ENCODE data around the gene CCL17.
"Not testable (repeated sequence)": the region's sequence is repeated elsewhere in the genome, so short reads cannot be mapped to it uniquely, and the experiment has no call there.

The CCL17 gene

GRCh38 chr16:57395026-57395425 lies 9.5 kb upstream of the CCL17 start:
- no peak for DNase-seq (ENCODE audit: low read depth, low spot score)

DNA sequence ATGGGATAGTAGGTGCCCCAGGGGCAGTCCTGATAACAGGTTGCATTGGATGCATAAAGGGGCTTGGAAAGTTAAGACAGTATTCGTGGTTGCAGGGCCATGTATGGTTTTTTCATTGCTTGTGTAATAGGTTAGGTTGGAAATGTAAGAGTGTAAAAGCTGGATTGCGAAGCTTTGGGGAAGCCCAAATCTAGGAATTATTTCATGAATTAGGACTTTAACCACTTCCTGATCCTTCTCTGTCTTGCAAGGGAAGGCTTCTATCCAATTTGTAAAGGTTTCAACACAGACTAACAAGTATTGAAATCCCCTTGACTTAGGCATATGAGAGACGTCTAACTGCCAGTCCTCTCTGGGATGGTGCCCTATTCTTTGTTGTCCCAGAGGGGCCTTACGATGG lies 7.8 kb upstream of the CCL17 start:
- no peak for DNase-seq (ENCODE audit: low read depth, low spot score)

DNA sequence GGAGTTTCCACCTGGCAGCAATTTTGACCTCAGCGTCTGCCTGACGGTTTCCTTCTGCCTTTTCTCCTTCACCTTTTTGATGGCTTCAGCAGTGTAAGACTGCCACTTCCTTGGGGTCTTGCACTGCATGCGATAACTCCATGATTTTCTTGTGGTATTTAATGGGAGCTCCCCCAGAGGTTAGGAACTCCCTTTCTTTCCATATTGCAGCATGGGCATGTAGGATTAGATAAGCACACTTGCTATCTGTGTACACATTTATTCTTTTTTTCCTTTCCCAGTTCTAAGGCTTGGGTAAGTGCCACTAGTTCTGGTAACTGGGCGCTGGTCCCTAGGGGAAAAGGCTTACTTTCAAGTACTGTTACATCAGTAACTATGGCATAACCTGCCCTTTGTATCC lies 7.1 kb upstream of the CCL17 start:
- not testable (repeated sequence) for DNase-seq (ENCODE audit: low read depth, low spot score)

GRCh38 chr16:57401943-57402640 lies 2.5 kb upstream of the CCL17 start:
- no peak for DNase-seq (ENCODE audit: low read depth, low spot score)

DNA sequence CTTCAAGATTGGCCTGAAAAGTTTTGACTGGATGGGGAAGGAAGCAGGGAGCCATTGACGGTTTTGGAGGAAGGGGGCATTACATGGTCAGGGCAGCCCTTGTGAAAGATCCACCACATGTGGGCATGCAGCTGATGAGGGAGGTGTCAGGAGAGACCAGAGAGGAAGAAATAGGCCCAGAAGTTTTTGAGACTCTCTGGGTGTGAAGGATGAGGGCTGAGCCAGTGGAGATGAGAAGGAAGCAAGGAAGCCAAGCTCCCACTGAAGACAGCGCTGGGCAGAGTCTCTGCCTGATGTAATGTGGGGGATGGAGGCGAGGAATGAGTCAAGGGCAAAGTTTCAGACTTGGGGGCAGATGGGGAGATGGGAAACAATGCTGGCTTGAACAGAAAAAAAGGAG lies 530 bp downstream of the CCL17 start:
- DNase-seq (ENCODE audit: low read depth, low spot score): no peak

DNA sequence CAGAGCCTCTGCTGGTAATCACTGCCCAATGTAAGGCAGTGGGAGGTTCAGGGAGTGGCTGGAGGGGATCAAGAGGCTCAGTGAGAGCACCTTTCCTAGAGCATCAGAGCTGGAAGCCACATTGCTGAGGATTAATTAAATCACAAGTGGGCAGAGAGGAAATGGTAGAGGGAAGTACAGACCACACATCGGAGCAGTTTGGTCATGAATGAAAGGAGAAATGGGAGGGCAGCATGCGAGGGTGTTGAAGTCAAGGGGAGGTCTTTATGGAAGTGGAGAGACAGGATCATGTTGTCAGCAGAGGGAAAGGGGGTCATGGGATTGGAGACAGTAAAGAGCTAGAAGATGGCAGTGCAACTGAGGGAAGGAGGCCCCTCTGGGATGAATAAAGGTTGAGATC lies 2.3 kb downstream of the CCL17 start:
- no peak for DNase-seq (ENCODE audit: low read depth, low spot score)

DNA sequence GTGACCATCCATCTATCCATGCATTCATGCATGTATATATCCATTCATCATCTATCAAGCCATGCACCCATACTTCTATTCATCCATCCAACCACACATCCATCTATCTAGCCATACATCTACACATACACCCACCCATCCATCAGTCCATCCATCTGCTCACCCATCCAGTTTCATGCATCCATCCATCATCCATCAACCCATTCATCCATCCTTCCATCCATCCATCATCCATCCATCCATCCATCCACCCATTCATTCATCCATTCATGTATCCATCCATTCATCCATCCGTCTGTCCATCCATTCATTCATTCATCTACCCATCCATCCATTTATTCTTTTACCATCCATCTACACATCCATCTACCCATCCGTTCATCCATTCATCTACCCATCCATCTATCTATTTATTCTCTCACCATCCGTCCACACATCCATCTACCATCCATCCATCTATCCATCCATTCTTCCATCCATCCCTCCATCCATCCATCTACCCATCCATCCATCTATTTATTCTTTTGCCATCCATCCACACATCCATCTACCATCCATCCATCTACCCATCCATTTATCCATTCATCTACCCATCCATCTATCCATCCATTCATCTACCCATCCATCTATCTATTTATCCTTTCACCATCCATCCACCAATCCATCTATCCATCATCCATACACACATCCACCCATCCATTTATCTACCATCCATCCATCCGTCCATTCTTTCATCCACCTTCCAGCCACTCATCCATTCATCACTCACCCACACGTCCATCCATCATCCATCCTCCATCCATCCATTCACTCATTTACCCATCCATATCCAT lies 3.2 kb downstream of the CCL17 start:
- DNase-seq (ENCODE audit: low read depth, low spot score): no peak

GRCh38 chr16:57409065-57409464 lies 4.5 kb downstream of the CCL17 start:
- no peak for DNase-seq (ENCODE audit: low read depth, low spot score)

- DNase-seq (ENCODE audit: low read depth, low spot score): no peak
Measured at GRCh38 chr16:57409870-57410587, 5.5 kb downstream of the CCL17 start.

DNA sequence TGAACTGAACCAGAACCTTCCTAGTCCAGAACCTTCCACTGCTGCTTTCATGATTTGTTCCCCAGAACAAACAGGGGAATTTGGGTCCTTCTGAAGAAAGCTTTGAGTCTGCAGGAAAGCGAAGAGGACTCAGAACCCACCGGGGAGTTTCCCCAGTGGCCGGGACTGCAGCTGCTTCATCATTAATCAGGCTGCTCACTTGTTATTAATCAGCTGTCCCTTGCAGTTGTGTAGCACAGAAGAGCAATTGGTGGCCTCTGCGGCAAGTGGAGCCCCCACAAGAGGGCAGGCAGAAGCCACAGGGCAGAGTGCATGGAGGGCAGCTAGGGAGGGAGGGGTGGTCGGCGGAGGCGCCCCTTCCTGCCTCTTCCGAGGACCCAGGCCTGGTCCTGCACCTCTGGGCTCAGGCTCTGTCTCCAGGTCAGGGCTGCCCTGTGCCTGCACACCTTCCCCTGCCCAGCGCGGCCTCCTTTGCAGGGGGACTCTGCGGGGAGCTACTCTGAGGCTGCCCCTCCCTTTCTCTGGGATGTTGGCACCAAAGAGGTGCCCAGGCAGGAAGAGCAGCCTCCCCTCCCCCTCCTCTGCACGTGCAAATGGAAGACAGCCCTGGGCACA lies 6.9 kb downstream of the CCL17 start:
- no peak for DNase-seq (ENCODE audit: low read depth, low spot score)

DNA sequence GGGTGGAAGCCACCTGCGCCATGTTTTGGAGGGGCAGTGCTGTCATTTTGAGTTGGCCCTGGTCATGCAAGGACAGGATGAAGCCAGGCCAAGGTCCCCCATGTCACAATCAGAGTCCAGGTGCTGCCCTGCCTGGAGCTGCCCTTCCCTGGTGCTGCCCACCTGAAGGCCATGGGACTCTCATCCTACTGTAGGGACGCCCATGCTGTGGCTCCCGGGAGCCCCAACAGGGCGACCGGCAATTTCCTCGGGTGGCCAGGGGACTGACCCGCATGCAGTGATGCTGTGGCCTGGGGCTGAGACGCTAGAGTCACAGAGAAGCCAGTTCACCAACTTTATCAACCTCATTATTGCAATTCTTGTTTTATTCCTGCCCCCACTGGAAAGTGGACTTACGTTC lies 8.0 kb downstream of the CCL17 start:
- DNase-seq (ENCODE audit: low read depth, low spot score): no peak

DNA sequence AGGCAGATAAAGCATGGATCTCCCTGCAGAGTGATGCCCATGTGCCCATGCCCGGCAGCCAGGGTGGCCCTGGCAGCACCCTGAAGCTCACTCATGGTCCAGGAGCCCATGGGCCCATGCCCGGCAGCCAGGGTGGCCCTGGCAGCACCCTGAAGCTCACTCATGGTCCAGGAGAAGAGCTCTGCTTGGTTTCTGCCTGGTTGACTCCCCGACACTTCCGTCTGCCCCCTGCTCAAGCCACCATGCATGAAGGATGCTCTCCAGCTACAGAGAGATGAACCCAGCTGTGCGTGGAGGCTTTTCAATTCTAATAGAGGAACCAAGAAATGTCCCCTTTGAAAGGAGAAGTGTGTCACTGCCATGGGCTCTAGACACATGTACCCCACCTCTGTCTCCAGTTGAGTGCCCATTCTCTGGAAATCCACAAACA lies 8.7 kb downstream of the CCL17 start:
- DNase-seq (ENCODE audit: low read depth, low spot score): no peak

DNA sequence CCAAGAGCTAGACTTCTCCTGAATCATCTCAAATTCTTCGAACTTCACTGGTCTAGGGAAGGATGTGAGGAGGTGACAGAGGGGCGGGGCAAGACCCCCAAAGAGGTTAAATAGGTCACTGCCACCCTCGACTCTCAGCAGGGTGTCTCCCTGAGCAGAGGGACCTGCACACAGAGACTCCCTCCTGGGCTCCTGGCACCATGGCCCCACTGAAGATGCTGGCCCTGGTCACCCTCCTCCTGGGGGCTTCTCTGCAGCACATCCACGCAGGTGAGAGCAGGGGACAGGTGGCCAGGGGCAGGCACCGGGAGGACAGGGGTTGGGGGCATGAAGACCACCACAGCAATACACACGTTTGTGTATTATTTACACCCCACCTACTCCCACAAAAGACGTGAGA lies 9.2 kb downstream of the CCL17 start:
- no peak for DNase-seq (ENCODE audit: low read depth, low spot score)

DNA sequence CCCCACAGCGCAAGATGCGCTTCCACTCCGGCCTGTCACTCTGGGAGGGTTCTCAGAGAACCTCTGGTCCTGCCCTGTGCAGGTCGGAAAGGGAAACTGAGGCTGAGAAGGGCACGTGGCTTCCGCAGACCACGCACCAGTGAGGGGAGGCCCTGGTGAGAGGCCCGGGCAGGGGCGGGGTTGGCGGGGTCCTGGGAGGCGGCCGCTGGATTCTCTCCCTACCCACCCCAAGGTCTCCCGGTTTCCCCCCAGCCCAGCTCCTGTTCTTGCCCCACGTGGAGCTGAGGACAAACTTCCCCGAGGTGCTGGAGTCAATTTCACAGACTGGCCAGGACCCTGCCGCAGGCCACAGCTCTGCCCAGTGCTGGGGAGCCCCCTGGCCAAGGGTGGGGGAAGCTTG lies 11.5 kb downstream of the CCL17 start:
- DNase-seq (ENCODE audit: low read depth, low spot score): no peak

GRCh38 chr16:57419506-57419905 lies 14.9 kb downstream of the CCL17 start:
- DNase-seq (ENCODE audit: low read depth, low spot score): no peak

- DNase-seq (ENCODE audit: low read depth, low spot score): peak; percentile 59
Measured at GRCh38 chr16:57422026-57422944, 17.7 kb downstream of the CCL17 start.

- DNase-seq (ENCODE audit: low read depth, low spot score): no peak
Measured at GRCh38 chr16:57423152-57423551, 18.6 kb downstream of the CCL17 start.

DNA sequence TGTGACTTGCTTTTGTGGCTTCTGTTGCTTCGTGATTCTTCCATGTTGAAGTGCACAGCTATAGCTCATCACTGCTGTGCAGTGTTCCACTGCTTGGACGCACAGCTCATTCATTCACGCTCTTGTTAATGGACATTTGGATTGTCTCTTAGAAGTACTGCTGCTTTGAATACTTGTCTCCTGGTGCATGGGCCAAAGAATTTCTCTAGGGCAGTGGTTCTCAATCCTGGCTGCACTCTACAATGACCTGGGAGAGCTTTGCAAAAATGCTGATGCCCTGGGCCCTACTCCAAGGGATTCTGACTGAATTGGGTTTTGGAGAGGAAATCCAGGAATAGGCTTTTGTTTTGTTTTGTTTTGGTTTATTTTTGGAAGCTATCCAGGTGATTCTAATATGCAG lies 20.0 kb downstream of the CCL17 start:
- no peak for DNase-seq (ENCODE audit: low read depth, low spot score)

- no peak for DNase-seq (ENCODE audit: low read depth, low spot score)
Measured at GRCh38 chr16:57426356-57426755, 21.8 kb downstream of the CCL17 start.

DNA sequence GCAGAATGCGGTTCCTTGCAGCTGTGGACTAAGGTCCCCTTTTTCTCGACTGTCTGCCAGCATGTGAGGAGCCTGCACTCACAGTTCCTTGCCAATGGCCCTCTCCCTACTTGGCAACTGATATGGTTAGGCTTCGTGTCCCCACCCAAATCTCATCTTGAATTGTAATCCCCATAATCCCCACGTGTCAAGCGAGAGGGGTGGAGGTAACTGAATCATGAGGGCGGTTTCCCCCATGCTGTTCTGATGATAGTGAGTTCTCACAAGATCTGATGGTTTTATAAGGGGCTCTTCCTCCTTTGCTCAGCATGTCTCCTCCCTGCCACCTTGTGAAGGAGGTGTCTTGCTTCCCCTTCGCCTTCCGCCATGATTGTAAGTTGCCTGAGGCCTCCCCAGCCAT lies 22.7 kb downstream of the CCL17 start:
- no peak for DNase-seq (ENCODE audit: low read depth, low spot score)

DNA sequence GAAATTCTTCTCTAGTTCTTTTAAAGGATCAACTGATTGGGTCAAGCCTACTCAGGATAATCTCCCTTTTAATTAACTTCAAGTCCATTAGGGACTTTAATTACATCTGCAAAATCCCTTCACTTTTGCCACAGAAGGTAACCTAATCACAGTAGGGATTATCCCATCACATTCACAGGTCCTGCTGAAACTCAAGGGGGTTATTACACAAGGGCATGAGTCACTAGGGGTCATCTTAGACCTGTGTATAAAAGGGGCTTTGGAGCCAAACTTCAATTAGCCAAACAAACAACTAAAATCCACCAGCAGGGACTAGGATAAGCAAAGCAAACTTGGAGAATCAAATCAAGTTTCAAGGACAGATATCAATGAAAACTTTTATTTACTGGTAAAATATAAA lies 23.3 kb downstream of the CCL17 start:
- DNase-seq (ENCODE audit: low read depth, low spot score): no peak

Measured in smooth muscle cell of the brain vasculature (primary cell).